ENCODE measurements around the gene MAGI1. TPM values are rescaled to one million over a fixed set of nuclear protein-coding genes. Genes with fewer than 3 reads are reported as not detected.

MAGI1 gene
- total RNA-seq, 1 experiment from 2014 or later, result 58.2 TPM

DNA sequence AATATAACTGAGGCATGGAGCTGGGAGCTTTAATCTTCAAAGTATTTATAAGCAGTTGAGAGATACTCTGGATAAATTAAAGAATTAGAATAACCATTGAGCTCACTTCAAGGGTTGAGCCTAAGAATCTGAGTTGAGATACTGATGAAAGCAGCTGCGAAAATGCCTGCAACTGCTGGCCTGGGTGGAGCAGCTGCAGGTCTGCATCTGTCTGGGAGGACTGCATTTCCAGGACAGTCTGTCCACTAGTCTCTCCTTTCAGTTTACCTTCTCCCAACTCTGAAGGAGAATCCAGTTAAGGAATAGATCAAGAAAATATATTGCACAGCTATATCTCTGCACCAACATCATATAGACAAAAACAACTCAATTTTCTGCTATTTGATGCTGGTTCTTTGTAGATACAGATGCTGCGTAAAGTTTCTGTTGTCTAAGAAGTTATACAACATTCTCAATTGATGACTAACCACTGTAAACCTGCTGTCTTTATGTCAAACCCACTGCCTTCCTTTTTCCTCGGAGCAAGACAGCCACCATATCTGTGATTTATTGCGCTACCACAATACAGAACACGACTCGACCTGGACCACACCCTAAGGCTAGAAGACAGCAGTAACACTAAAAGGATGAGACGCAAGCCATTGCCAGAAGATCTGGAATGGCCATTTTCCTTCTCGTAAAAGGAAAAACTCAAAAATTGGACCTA is 245.1 kb downstream of the MAGI1 start:
- H3K27ac Mint-ChIP-seq, result no peak overlapping the region; the same call in 1 of the 2 replicates
- H3K27me3 Mint-ChIP-seq (ENCODE audit: low read depth), result no peaks in the 10 kb centered on the region
- DNase-seq (ENCODE audit: low spot score) (no peak), ATAC-seq (no peak)
- ChIA-PET POLR2A (no interaction called here), CTCF (interaction anchor here (0.5 to 0.6 kb wide), 3 partner anchors 43 to 294 kb away, joined by 3 read pairs; no protein-coding TSS in a partner anchor)
- no peak overlapping the region for H3K4me3 Mint-ChIP-seq
- peaks cover 28% of the 10 kb centered on the region for H3K4me1 Mint-ChIP-seq
- no peaks in the 10 kb centered on the region for H3K9me3 Mint-ChIP-seq
- TF ChIP-seq, protein P1, sequence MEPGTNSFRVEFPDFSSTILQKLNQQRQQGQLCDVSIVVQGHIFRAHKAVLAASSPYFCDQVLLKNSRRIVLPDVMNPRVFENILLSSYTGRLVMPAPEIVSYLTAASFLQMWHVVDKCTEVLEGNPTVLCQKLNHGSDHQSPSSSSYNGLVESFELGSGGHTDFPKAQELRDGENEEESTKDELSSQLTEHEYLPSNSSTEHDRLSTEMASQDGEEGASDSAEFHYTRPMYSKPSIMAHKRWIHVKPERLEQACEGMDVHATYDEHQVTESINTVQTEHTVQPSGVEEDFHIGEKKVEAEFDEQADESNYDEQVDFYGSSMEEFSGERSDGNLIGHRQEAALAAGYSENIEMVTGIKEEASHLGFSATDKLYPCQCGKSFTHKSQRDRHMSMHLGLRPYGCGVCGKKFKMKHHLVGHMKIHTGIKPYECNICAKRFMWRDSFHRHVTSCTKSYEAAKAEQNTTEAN (CRISPR knock-in tag; IDR thresholded peaks at IDR 0.05), result no peak
- TF ChIP-seq ZNF423 (CRISPR knock-in tag; IDR thresholded peaks at IDR 0.05), result no peak
- TF ChIP-seq, protein P2, sequence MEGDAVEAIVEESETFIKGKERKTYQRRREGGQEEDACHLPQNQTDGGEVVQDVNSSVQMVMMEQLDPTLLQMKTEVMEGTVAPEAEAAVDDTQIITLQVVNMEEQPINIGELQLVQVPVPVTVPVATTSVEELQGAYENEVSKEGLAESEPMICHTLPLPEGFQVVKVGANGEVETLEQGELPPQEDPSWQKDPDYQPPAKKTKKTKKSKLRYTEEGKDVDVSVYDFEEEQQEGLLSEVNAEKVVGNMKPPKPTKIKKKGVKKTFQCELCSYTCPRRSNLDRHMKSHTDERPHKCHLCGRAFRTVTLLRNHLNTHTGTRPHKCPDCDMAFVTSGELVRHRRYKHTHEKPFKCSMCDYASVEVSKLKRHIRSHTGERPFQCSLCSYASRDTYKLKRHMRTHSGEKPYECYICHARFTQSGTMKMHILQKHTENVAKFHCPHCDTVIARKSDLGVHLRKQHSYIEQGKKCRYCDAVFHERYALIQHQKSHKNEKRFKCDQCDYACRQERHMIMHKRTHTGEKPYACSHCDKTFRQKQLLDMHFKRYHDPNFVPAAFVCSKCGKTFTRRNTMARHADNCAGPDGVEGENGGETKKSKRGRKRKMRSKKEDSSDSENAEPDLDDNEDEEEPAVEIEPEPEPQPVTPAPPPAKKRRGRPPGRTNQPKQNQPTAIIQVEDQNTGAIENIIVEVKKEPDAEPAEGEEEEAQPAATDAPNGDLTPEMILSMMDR (IDR thresholded peaks at IDR 0.05), result no peak
- no peak for TF ChIP-seq RELA (CRISPR knock-in tag; IDR thresholded peaks at IDR 0.05; ENCODE audit: borderline replicate concordance)
- no peak for TF ChIP-seq HMGA2 (CRISPR knock-in tag; IDR thresholded peaks at IDR 0.05)
- no peak for TF ChIP-seq ZNF219 (CRISPR knock-in tag; IDR thresholded peaks at IDR 0.05; ENCODE audit: borderline replicate concordance)
- no peak for TF ChIP-seq ATF2 (CRISPR knock-in tag; IDR thresholded peaks at IDR 0.05; ENCODE audit: borderline replicate concordance, low read depth)
- TF ChIP-seq NR1H2 (CRISPR knock-in tag; IDR thresholded peaks at IDR 0.05), result no peak
- no peak for TF ChIP-seq CDX4 (CRISPR knock-in tag; IDR thresholded peaks at IDR 0.05; ENCODE audit: borderline replicate concordance)
- TF ChIP-seq GTF2I (CRISPR knock-in tag; conservative IDR thresholded peaks at IDR 0.05), result no peak
- no peak for TF ChIP-seq ATF3 (CRISPR knock-in tag; conservative IDR thresholded peaks at IDR 0.05)
- TF ChIP-seq CREB1 (CRISPR knock-in tag; IDR thresholded peaks at IDR 0.05), result no peak
- TF ChIP-seq ELF4 (CRISPR knock-in tag; IDR thresholded peaks at IDR 0.05; ENCODE audit: low read depth), result no peak
- no peak for TF ChIP-seq NFE2L1 (CRISPR knock-in tag; IDR thresholded peaks at IDR 0.05)
- no peaks in the 10 kb centered on the region for H3K36me3 Mint-ChIP-seq

DNA sequence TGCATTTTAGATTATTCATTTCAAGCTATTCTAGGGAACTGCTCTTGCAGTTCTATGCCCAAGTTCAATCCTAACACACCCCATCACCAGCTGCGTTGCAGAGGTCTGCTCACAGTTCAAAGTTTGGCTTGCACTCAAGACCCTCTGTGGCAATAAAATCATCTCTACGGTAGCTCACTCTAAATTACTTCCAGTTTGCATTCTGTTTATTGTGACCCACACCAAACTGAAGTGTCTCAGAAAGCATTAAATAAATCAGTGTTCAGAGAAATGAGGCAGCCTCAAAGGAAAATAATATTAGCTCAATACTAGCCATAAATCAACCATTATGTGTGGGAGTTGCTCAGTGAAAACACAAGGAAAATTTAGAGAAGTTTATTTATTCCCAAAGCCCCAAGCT is 250.3 kb downstream of the MAGI1 start:
- Mint-ChIP-seq H3K9me3 (peaks cover 5% of the 10 kb centered on the region; the same call in 1 of the 2 replicates), H3K4me1 (peaks cover 20% of the 10 kb centered on the region), H3K4me3 (no peak overlapping the region), H3K36me3 (no peaks in the 10 kb centered on the region), H3K27ac (no peak overlapping the region), H3K27me3 (ENCODE audit: low read depth) (no peaks in the 10 kb centered on the region)
- DNase-seq (ENCODE audit: low spot score) (no peak), ATAC-seq (no peak)
- TF ChIP-seq ZNF671 (CRISPR knock-in tag; IDR thresholded peaks at IDR 0.05) (no peak), ZNF396 (CRISPR knock-in tag; IDR thresholded peaks at IDR 0.05; ENCODE audit: borderline replicate concordance) (no peak), SMAD3 (CRISPR knock-in tag; IDR thresholded peaks at IDR 0.05; ENCODE audit: borderline replicate concordance) (no peak), SP1 (CRISPR knock-in tag; conservative IDR thresholded peaks at IDR 0.05) (no peak), GRHL2 (CRISPR knock-in tag; IDR thresholded peaks at IDR 0.05; ENCODE audit: insufficient replicate concordance, severe bottlenecking) (no peak), KAT7 (CRISPR knock-in tag; IDR thresholded peaks at IDR 0.05; ENCODE audit: borderline replicate concordance) (no peak), ZNF416 (CRISPR knock-in tag; IDR thresholded peaks at IDR 0.05) (no peak), ARID4B (CRISPR knock-in tag; IDR thresholded peaks at IDR 0.05; ENCODE audit: borderline replicate concordance) (no peak), ETV6 (CRISPR knock-in tag; IDR thresholded peaks at IDR 0.05) (no peak)
- TF ChIP-seq, protein P1 (CRISPR knock-in tag; IDR thresholded peaks at IDR 0.05), result no peak
- ChIA-PET CTCF (interaction anchor here (1.3 kb wide), 1 partner anchor 126 kb away, joined by 3 read pairs; no protein-coding TSS in a partner anchor), POLR2A (no interaction called here)

Data from WTC11 (cell line).